Fibroblast of skin of scalp (primary cell): ENCODE measurements around the gene AP1M2.
"Not testable (repeated sequence)": the region's sequence is repeated elsewhere in the genome, so short reads cannot be mapped to it uniquely, and the experiment has no call there.

Experiments used
- DNase-seq: peaks from one replicate; pipeline ENCODE4 v3.0.0-alpha.2; 2013

AP1M2 gene

DNA sequence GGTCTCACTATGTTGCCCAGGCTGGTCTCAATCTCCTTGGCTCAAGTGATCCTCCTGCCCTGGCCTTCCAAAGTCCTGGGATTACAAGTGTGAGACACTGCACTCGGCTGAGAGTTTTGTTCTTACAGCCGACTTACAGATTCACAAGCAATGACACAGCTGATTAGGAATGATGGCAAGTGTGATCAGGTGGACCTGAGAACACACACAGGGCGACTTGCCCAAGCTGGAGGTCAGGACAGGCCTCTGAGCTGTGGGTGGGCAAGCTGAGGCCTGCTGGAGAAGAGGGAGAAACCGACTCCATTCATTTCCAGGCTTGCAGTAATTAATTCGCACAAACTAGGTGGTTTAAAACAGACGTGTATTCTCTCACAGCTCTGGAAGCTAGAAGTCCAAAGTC, 51.5 kb downstream of the AP1M2 start:
- DNase-seq: no peak

DNA sequence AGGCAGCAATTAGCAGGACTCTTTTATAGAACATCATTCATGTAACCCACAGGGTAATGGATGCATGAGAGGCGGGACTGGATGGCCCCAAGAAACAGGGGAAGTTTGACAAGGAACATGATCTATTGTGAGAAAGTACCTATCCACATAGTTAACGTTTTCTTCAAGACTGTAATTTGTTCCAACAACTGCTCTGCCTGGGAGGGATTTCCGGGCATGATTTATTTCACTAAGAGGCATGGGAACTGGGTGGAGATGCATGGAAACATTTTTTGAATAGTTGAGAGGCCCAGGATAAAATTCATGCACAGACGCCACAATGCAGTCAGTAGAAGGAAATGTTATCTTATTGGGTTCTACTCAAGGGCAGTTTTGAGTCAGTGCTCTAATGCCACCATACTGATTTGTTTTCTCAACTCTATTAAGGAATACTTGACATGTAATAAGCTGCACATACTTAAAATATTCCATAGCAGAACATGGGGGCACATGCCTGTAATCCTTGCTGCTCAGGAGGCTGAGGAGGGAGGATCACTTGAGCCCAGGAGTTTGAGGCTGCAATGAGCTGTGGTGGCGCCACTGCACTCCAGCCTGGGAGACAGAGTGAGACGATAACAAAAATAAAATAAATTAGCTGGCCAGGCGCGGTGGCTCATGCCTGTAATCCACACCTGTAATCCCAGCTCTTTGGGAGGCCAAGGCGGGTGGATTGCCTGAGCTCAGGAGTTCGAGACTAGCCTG, 53.3 kb downstream of the AP1M2 start:
- peak; percentile 92 for DNase-seq

DNA sequence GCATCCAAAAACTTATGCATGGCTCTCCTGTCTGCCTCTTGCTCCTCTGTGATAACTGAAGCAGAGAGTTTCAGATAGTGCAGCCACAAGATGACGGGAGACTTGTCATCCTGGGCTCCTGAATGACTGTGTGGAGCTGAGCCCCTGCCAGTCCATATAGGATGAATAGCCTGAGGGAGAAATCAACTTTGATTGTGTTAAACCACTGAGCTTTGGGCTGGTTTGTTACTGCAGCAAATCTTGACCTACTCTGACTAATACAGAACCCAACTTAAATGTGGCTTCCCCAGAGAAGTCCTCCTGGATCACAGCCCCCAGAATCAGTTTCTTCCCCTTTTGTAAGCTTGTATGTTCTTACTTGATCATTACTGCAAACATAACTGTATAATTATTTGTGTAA, 54.7 kb downstream of the AP1M2 start:
- DNase-seq: no peak

DNA sequence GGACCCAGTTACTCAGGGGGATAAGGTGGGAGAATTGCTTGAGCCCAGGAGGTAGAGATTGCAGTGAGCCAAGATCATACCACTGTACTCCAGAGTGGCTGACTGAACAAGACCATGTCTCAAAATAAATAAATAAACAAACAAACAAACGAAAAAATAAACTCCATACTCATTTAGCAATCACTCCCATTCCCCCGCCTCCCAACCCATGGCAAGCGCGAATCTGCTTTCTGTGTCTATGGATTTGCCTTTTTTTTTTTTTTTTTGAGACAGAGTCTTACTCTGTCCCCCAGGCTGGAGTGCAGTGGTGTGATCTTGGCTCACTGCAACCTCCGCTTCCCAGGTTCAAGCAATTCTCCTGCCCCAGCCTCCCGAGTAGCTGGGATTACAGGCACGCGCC, 60.2 kb downstream of the AP1M2 start:
- not testable (repeated sequence) for DNase-seq

DNA sequence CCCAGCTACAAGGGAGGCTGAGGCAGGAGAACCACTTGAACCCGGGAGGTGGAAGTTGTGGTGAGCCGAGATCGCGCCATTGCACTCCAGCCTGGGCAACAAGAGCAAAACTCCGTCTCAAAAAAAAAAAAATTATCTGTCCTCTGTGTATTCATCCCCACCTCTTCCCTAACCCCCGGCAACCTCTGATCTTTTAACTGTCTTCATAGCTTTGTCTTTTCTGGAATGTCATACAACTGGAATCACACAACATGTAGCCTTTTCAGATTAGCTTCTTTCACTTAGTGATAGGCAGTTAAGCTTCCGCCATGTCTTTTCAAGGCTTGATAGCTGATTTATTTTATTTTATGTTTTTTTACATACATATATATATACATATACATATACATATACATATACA, 61.5 kb downstream of the AP1M2 start:
- DNase-seq: no peak

DNA sequence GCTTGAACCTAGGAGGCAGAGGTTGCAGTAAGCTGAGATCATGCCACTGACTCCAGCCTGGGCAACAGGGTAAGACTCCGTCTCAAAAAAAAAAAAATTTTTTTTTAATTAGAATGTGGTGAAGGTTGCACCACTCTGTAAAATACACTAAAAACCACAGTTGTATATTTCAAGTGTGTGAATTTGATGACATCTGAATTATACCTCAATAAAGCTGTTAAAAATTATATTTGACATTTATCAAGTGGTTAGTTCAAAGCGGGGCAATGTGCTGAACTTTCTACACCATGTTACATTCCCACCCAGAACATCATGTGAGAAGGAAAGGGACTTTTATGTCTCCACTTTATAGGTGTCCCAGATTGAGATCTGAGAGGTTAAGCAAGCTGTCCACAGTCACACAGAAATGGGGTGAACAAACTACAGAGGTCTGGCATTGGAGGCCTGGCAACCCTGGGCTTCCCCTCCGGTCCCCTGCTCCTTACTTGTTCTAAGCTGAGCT, 63.9 kb downstream of the AP1M2 start:
- no peak for DNase-seq
